ENCODE measurements around the gene ARMC3.
"Not testable (repeated sequence)": the region's sequence is repeated elsewhere in the genome, so short reads cannot be mapped to it uniquely, and the experiment has no call there.

Gene ARMC3

GRCh38 chr10:22927661-22928403, at the start of gene ARMC3:
TSS of gene ARMC3 (plus strand) at chr10:22928053. CDS start at chr10:22931997, 3,944 bp downstream.
- peak; percentile 17 for DNase-seq

- DNase-seq: no peak
These were observed 36.1 kb upstream of the ARMC3 start for GRCh38 chr10:22891797-22892196.

GRCh38 chr10:22893781-22894180, 34.1 kb upstream of the ARMC3 start:
- no peak for DNase-seq

- DNase-seq: no peak
These were observed 33.1 kb upstream of the ARMC3 start for GRCh38 chr10:22894714-22895113.

- no peak for DNase-seq
These were observed 32.6 kb upstream of the ARMC3 start for GRCh38 chr10:22895252-22895651.

GRCh38 chr10:22897371-22897770, 30.5 kb upstream of the ARMC3 start:
- DNase-seq: no peak

GRCh38 chr10:22899307-22899706, 28.5 kb upstream of the ARMC3 start:
- DNase-seq: no peak

GRCh38 chr10:22899775-22900174, 28.1 kb upstream of the ARMC3 start:
- no peak for DNase-seq

- DNase-seq: no peak
These were observed 26.8 kb upstream of the ARMC3 start for GRCh38 chr10:22900841-22901601.

GRCh38 chr10:22902147-22902546, 25.7 kb upstream of the ARMC3 start:
- DNase-seq: not testable (repeated sequence)

- no peak for DNase-seq
These were observed 24.2 kb upstream of the ARMC3 start for GRCh38 chr10:22903694-22904093.

- DNase-seq: no peak
These were observed 21.1 kb upstream of the ARMC3 start for GRCh38 chr10:22906767-22907166.

GRCh38 chr10:22908837-22909236, 19.0 kb upstream of the ARMC3 start:
- DNase-seq: no peak

- DNase-seq: not testable (repeated sequence)
These were observed 18.2 kb upstream of the ARMC3 start for GRCh38 chr10:22909673-22910072.

GRCh38 chr10:22911067-22911466, 16.8 kb upstream of the ARMC3 start:
- DNase-seq: no peak

GRCh38 chr10:22911889-22912762, 15.7 kb upstream of the ARMC3 start:
- DNase-seq: peak; percentile 11

GRCh38 chr10:22912763-22913384, 15.0 kb upstream of the ARMC3 start:
- DNase-seq: no peak

- DNase-seq: no peak
These were observed 14.3 kb upstream of the ARMC3 start for GRCh38 chr10:22913474-22914092.

GRCh38 chr10:22915314-22915713, 12.5 kb upstream of the ARMC3 start:
- DNase-seq: no peak

- DNase-seq: no peak
These were observed 2.8 kb upstream of the ARMC3 start for GRCh38 chr10:22925088-22925487.

- no peak for DNase-seq
These were observed 687 bp upstream of the ARMC3 start for GRCh38 chr10:22927166-22927565.

GRCh38 chr10:22929053-22929452, 1.2 kb downstream of the ARMC3 start:
- not testable (repeated sequence) for DNase-seq
